H54 (cell line): Measurements from ENCODE around the gene HDGFL3.
"Not testable (repeated sequence)": the region's sequence is repeated elsewhere in the genome, so short reads cannot be mapped to it uniquely, and the experiment has no call there.

Source experiments
- DNase-seq: peaks from one replicate; pipeline ENCODE4 v3.0.0; 2011; ENCODE audit warnings: low spot score, mixed read lengths; ENCODE audit not compliant: insufficient read length
- FAIRE-seq: peaks from 3 replicates; lab custom pipeline; 2011; peaks lifted over from hg19 to GRCh38; lab: Jason Lieb, UNC
- POLR2A ChIP-seq: IDR thresholded peaks from 2 replicates; pipeline ENCODE4 v1.6.1; 2011; ENCODE audit warnings: low read depth, mild to moderate bottlenecking, low read length

The HDGFL3 gene

DNA sequence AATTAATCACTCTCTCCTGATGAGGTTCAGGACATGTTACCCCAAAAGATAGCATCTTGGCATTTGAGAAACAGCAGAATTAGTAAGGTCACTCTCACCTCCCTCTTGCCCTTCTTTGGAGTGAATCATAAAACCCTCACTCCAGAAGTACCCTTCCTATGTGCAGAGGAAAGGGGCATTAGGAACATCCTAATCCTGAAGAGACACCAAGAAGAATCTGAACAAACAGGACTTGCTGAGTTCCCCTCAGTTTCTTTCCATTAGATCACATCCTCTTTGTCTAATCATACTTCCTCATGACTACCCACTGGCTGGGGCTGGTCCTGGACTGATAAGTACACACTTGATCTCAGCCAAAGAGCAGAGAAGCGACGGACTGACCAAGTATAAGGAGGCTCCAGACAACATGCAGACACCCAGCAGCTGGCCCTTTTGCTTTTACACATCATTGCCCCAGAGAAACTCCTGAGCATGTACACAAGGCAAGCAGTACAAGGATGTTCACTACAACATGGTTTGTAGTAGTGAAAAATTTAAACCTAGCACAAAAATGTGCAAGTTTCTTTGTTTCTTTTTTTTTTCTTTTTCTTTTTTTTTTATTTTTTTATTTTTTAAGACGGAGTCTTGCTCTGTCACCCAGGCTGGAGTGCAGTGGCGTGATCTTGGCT lies 115.2 kb downstream of the HDGFL3 start:
- DNase-seq (no peak), FAIRE-seq (no peak)
- no peak for TF ChIP-seq POLR2A

DNA sequence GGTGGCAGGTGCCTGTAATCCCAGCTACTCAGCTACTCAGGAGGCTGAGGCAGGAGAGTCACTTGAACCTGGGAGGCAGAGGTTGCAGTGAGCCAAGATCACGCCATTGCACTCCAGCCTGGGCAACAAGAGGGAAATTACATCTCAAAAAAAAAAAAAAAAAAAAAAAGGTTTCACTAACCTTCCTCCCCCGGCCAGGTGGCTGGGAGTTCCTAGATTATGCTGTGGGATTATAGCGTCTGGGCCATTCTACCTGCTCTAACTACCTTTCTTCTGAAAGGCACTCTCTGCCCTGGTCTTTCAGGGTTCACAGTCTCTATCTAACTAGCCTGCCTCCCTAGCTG lies 115.7 kb downstream of the HDGFL3 start:
- DNase-seq, FAIRE-seq: not testable (repeated sequence)

DNA sequence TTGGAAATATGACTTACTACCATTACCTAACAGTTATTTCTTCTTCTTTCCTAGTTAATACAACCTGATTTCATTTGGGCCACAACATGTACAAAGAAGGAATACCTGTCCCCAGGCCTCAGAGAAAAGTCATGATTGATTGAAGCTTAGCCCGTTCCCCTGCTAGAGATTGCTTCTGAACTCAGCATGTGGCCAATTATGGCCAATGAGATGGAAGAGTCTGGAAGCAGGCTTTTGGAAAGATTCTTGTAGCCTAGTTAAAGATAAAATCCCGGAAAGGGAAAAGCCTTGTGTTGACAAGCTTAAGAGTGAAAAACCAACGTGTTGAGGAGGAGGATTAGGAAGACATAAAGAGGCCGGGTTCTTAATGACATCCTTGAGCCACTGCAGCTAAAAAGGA lies 117.2 kb downstream of the HDGFL3 start:
- no peak for TF ChIP-seq POLR2A
- no peak for FAIRE-seq

DNA sequence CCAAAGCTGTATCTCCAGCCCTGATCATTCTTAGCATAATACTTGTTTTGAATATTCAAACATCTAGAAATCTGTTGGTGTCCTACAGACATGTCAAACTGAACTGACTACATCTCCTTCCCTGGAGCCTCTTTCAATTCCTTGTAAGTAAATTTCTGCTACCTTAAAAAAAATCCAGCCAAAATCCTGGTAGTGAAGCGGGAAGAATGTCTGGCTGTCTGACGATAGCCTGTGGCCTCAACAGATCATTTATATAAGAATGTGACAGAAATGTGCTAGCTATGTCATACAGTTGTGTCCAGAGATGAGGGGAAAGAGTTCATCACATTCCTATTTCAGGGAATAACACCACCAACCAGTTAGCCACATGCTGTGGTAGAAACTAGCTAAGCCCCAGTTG lies 118.7 kb downstream of the HDGFL3 start:
- TF ChIP-seq POLR2A = no peak
- DNase-seq (no peak), FAIRE-seq (no peak)

More for the DNA sequence above, 117.2 kb downstream of the HDGFL3 start:
- DNase-seq = no peak

DNA sequence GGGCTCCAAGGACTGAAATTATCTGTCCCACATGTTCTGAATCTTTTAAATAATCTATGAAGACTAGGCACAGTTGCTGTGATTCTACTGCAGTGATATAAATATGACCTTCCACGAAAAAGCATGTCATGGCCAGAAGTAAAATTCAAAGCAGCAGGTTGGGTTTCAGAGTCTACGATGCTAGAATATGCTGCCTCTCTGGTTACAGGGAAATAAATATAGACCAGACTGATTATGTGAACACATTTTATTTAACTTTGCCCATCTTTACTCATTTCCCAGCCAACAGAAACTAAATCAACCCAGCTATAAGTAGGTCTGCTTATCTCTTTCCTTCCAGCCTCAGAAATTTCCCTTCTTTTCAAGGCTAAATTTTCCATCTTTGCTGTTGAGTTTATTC lies 120.0 kb downstream of the HDGFL3 start:
- FAIRE-seq (no peak), DNase-seq (no peak)
- no peak for TF ChIP-seq POLR2A

DNA sequence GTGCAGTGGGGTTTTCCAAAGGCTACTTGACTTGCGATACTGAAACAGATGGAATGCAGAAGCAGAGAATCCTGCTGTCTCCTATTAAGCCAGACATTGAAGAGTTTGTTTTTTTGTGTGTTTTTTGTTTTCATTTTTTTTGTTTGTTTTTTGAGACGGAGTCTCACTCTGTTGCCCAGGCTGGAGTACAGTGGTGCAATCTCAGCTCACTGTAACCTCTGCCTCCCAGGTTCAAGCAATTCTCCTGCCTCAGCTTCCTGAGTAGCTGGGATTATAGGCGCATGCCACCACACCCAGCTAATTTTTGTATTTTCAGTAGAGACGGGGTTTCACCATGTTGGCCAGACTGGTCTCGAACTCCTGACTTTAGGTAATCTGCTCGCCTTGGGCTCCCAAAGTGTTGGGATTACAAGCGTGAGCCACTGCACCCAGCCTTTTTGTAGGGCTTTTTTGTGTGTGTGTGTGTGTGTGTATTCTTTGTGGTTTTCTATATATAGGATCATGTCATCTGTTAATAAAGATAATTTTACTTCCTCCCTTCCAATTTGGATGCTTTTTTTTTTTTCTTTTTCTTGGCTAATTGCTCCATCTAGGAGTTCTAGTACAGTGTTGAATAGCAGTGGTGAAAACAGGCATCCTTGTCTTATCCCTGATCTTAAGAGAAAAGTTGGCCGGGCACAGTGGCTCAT lies 121.6 kb downstream of the HDGFL3 start:
- DNase-seq, FAIRE-seq: not testable (repeated sequence)

DNA sequence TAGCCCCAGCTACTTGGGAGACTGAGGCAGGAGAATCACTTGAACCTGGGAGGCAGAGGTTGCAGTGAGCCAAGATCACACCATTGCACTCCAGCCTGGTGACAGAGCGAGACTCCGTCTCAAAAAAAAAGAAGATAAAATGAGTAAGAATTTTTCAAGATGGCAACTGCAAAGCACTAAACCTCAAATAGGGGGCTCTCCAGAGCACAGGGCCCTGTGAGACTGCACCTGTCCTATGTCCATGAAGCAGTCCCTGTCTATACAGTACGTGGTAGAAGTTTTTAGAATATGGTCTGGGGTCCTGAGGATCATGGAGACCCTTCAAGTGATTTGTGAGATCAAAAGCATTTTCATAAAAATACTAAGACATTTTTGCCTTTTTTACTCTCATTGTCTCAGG lies 122.2 kb downstream of the HDGFL3 start:
- not testable (repeated sequence) for FAIRE-seq, DNase-seq

DNA sequence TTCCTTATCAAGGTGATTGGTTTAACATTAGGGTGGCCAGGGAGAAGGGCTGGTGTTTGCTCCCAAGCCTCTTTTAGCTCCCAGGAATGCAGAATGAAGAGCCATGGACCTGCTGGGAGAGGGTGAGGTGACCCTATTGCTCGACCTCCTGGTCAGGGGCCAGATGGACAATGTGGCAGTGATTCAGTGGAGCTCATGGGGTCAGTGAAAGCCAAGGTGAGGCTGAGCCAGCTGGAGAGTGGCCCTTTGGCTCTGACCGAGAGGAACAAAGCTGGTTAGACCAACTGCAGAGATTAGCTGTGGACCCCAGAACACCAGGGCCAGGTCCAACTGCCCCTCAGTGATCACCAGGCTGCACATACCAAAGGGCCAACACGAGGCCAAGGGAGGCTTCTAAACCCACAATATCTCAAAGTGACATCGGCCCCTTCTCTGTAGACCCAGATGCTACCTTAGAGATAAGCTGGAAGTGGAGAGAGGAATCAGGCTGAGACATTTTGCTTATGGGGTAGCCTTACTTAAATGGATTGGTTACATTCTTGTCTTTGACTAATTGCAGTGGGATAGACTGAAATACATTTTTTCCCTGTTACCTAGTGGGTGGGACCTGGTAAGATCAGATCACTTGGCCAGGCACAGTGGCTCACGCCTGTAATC lies 124.8 kb downstream of the HDGFL3 start:
- FAIRE-seq = no peak
- no peak for DNase-seq
- TF ChIP-seq POLR2A = no peak

DNA sequence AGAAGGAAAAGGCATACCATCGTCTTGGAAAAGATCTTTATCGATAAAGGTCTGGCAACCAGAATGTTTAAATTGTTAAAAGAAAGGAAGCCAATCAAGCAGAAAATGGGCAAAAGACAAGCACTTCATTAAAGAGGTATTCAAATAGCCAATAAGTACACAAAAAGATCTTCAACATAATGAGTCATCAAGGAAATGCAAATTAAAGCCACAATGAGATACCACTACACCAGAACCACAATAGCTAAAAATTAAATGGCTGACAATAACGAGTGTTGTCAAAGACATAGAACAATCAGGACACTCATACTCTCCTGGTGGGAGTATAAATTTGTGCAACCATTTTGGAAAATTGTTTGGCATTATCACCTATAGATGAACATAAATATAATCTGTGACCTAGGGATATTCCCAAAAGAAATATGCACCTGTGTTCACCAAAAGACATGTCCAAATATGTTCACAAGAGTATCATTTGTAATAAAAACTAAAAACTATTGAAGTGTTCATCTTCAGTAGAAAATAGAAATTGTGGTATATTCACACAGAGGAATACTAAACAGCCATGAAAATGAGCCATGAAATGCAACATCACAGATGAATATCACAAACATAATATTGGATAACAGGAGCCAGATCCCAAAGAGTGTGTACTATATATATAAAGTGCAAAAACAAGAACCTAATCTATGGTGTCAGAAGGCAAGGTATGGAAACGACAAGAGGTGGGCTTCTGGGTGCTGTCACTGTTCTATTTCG lies 126.2 kb downstream of the HDGFL3 start:
- no peak for TF ChIP-seq POLR2A
- no peak for FAIRE-seq
- no peak for DNase-seq

DNA sequence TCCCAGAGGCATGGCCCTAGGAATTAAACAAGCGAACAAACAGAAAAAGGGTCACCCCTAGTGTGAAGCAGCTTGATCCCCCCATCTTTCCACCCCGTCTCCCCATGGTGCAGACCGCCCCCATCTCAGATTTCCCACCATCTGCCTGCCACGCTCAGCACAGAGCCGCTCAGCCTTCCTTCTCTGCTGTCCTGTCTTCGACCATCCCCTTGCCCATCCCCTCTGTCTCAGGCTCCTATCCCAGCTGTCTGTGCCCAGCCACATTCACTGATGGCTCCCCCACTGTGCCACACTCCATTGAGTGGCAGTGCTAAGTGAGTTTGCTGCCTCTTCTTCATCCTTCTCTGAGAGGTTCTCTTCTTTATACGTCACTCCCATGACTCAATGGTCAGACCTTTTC lies 128.9 kb downstream of the HDGFL3 start:
- TF ChIP-seq POLR2A = no peak
- FAIRE-seq (no peak), DNase-seq (no peak)
